Measurements from ENCODE around the gene GAK. TPM values are rescaled to one million over a fixed set of nuclear protein-coding genes. Genes with fewer than 3 reads are reported as not detected.

GAK gene
- total and polyA plus RNA-seq, 2 of the 4 experiments (the other 2 are of a cell fraction) = 45.1 to 133 TPM

DNA sequence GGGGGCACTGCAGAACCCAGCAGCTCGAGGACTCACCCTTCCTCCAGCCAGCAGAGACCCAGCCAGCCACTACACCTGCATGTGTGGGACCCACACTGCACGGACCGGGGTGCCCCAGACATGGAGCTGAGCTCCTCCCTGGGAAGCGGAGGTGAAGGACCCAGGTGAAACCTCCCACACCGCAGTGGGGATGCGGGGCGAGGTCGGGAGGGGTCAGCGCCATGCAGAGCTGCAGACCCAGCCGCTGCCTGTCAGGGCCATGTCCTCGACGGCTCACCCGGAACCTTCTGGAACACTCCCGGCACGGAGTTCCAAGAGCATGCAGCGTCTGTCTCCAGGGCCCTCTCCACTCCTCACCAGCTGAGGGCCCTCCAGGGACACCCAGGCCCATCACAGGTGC lies 42.6 kb downstream of the GAK start:
- H2BK5ac ChIP-seq (ENCODE audit: low read depth, low read length, poor library complexity, severe bottlenecking) = no peak overlapping the region
- no peak overlapping the region for H4K8ac ChIP-seq (ENCODE audit: low read depth in 2 of 2, low read length in 2 of 2)
- no peak overlapping the region for H3K4me3 ChIP-seq (ENCODE audit: insufficient read depth, low read depth, low read length)
- H3K23ac ChIP-seq (ENCODE audit: low read depth, low read length) = no peak overlapping the region
- intact Hi-C loops (cut with micrococcal nuclease) = no loop called here
- no peak overlapping the region for H2BK15ac ChIP-seq (ENCODE audit: low read depth, low read length)
- ATAC-seq (ENCODE audit: low read depth) = no peak
- H2BK20ac ChIP-seq (ENCODE audit: low read depth, low read length) = no peak overlapping the region
- BruUV-seq (replicated peaks) = no TSS peak
- no peak overlapping the region for H4K5ac ChIP-seq (ENCODE audit: low read depth, low read length)
- peaks cover 2 to 14% of the 10 kb centered on the region in 2 experiments; a peak in 3 of 4 replicates for H3K79me1 ChIP-seq (ENCODE audit: low read depth in 1 of 2, low read length in 2 of 2)
- dilution Hi-C loops (cut with HindIII; ENCODE audit: low sequenced_read_pairs, unreplicated experiment) = no loop called here
- peaks cover 11% of the 10 kb centered on the region for H4K20me1 ChIP-seq (ENCODE audit: insufficient read depth, low read length)
- WGBS, 2 experiments (ENCODE audit: extremely low coverage in 2 of 2, insufficient read length in 1 of 2) = 98% methylated on average over 11 of the region's 16 CpGs; no CpG with 5 or more reads in 1 of the 2 experiments
- no peak overlapping the region for H3K4ac ChIP-seq (ENCODE audit: low read depth, low read length)
- in situ Hi-C loops (cut with MboI; ENCODE audit: low sequenced_read_pairs) = no loop called here
- no peaks in the 10 kb centered on the region for H3K4me1 ChIP-seq (ENCODE audit: control insufficient read depth, insufficient read depth, low read length)
- H3K27ac ChIP-seq (ENCODE audit: insufficient read depth, low read length) = no peak overlapping the region
- TF ChIP-seq, protein P1, sequence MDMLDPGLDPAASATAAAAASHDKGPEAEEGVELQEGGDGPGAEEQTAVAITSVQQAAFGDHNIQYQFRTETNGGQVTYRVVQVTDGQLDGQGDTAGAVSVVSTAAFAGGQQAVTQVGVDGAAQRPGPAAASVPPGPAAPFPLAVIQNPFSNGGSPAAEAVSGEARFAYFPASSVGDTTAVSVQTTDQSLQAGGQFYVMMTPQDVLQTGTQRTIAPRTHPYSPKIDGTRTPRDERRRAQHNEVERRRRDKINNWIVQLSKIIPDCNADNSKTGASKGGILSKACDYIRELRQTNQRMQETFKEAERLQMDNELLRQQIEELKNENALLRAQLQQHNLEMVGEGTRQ (IDR thresholded peaks at IDR 0.05; ENCODE audit: low read depth, low read length) = no peak
- TF ChIP-seq MAFK (IDR thresholded peaks at IDR 0.05; ENCODE audit: low read depth, low read length) (no peak), SMC3 (IDR thresholded peaks at IDR 0.05; ENCODE audit: low read depth, low read length) (no peak), BHLHE40 (IDR thresholded peaks at IDR 0.05; ENCODE audit: low read depth, low read length) (no peak)
- H3K14ac ChIP-seq (replicated peaks; ENCODE audit: low read depth, low read length) = no peak overlapping the region
- no peak overlapping the region for H2AK5ac ChIP-seq (ENCODE audit: low read depth, low read length)
- H4K91ac ChIP-seq (ENCODE audit: insufficient read depth, low read depth, low read length) = no peak overlapping the region
- ChIA-PET CTCF (no interaction called here), POLR2A (ENCODE audit: unreplicated experiment) (no interaction called here)
- H3K9ac ChIP-seq (ENCODE audit: low read depth, low read length) = no peak overlapping the region
- H3K9me1 ChIP-seq (ENCODE audit: insufficient read depth, low read length) = peaks cover 8% of the 10 kb centered on the region
- no peak overlapping the region for H3K56ac ChIP-seq (ENCODE audit: extremely low read depth, insufficient read depth, low read length)
- H2AK9ac ChIP-seq (replicated peaks; ENCODE audit: low read depth, low read length, poor library complexity) = no peak overlapping the region
- H3K9me3 ChIP-seq (ENCODE audit: control insufficient read depth, insufficient read depth, low read length) = no peaks in the 10 kb centered on the region
- peaks cover 67% of the 10 kb centered on the region for H3K36me3 ChIP-seq (ENCODE audit: control insufficient read depth, insufficient read depth, low read length)
- no peak for DNase-seq
- H3K4me2 ChIP-seq (ENCODE audit: low read depth, low read length) = no peak overlapping the region
- no peak overlapping the region for H2BK120ac ChIP-seq (ENCODE audit: low read depth, low read length)
- H3K18ac ChIP-seq (ENCODE audit: low read depth, low read length) = no peak overlapping the region
- no peaks in the 10 kb centered on the region for H3K27me3 ChIP-seq (ENCODE audit: control insufficient read depth, insufficient read depth, low read length)
- H2AFZ ChIP-seq (replicated peaks; ENCODE audit: low read length, poor library complexity) = no peak overlapping the region

All from IMR-90 (cell line).